ENCODE results near the gene FMN2. TPM values are rescaled to one million over a fixed set of nuclear protein-coding genes. Genes with fewer than 3 reads are reported as not detected.

Gene FMN2
- total RNA-seq, 1 donor from 2014 or later = 1.7 TPM

- Mint-ChIP-seq H3K27me3 (ENCODE audit: insufficient read depth, low read depth) (no peaks in the 10 kb centered on the region), H3K4me1 (no peaks in the 10 kb centered on the region), H3K36me3 (peaks cover 2% of the 10 kb centered on the region)
Measured at GRCh38 chr1:240423246-240423924, 331.7 kb downstream of the FMN2 start.

GRCh38 chr1:240424740-240425464 lies 333.2 kb downstream of the FMN2 start:
- no peaks in the 10 kb centered on the region for H3K27me3 ChIP-seq
- no peak overlapping the region for H3K9ac ChIP-seq
- H3K4me3 ChIP-seq = no peak overlapping the region
- no peaks in the 10 kb centered on the region for H3K4me1 Mint-ChIP-seq
- DNase-seq (ENCODE audit: low spot score) = no peak
- H4K20me1 ChIP-seq (ENCODE audit: low read depth) = no peaks in the 10 kb centered on the region
- H3K36me3 Mint-ChIP-seq = peaks cover 2% of the 10 kb centered on the region
- no peaks in the 10 kb centered on the region for H3K79me2 ChIP-seq (ENCODE audit: low read depth)
- H3F3A ChIP-seq (ENCODE audit: low read depth) = no peaks in the 10 kb centered on the region
- H3K9me3 Mint-ChIP-seq = no peaks in the 10 kb centered on the region
- TF ChIP-seq, protein P1, sequence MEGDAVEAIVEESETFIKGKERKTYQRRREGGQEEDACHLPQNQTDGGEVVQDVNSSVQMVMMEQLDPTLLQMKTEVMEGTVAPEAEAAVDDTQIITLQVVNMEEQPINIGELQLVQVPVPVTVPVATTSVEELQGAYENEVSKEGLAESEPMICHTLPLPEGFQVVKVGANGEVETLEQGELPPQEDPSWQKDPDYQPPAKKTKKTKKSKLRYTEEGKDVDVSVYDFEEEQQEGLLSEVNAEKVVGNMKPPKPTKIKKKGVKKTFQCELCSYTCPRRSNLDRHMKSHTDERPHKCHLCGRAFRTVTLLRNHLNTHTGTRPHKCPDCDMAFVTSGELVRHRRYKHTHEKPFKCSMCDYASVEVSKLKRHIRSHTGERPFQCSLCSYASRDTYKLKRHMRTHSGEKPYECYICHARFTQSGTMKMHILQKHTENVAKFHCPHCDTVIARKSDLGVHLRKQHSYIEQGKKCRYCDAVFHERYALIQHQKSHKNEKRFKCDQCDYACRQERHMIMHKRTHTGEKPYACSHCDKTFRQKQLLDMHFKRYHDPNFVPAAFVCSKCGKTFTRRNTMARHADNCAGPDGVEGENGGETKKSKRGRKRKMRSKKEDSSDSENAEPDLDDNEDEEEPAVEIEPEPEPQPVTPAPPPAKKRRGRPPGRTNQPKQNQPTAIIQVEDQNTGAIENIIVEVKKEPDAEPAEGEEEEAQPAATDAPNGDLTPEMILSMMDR (IDR thresholded peaks at IDR 0.05) = no peak
- TF ChIP-seq EZH2phosphoT487 (IDR thresholded peaks at IDR 0.05) (no peak), EZH2 (IDR thresholded peaks at IDR 0.05) (no peak)
- no peak overlapping the region for H3K4me3 Mint-ChIP-seq
- H3K27ac ChIP-seq = no peak overlapping the region
- no peak overlapping the region for H2AFZ ChIP-seq (replicated peaks)
- no peaks in the 10 kb centered on the region for H3K4me1 ChIP-seq
- H3K36me3 ChIP-seq = no peaks in the 10 kb centered on the region
- H3K9me3 ChIP-seq (ENCODE audit: low read depth) = no peaks in the 10 kb centered on the region
- H3K27me3 Mint-ChIP-seq (ENCODE audit: insufficient read depth, low read depth) = no peaks in the 10 kb centered on the region
- H3K27ac Mint-ChIP-seq = no peak overlapping the region
- no peak overlapping the region for H3K4me2 ChIP-seq

More at GRCh38 chr1:240423246-240423924, 331.7 kb downstream of the FMN2 start:
- Histone ChIP-seq H3K4me2 (no peak overlapping the region), H3K4me3 (no peak overlapping the region), H3K9ac (no peak overlapping the region), H3K4me1 (no peaks in the 10 kb centered on the region), H4K20me1 (ENCODE audit: low read depth) (no peaks in the 10 kb centered on the region), H3K27me3 (no peaks in the 10 kb centered on the region), H3F3A (ENCODE audit: low read depth) (no peaks in the 10 kb centered on the region), H3K79me2 (ENCODE audit: low read depth) (no peaks in the 10 kb centered on the region), H3K9me3 (ENCODE audit: low read depth) (no peaks in the 10 kb centered on the region), H3K36me3 (no peaks in the 10 kb centered on the region), H3K27ac (no peak overlapping the region), H2AFZ (replicated peaks) (no peak overlapping the region)
- H3K4me3 Mint-ChIP-seq = no peak overlapping the region
- H3K27ac Mint-ChIP-seq = no peak overlapping the region
- no peak for DNase-seq (ENCODE audit: low spot score)
- no peak for TF ChIP-seq EZH2 (IDR thresholded peaks at IDR 0.05)
- TF ChIP-seq EZH2phosphoT487 (IDR thresholded peaks at IDR 0.05) = no peak
- TF ChIP-seq, protein P1 (IDR thresholded peaks at IDR 0.05) = no peak
- H3K9me3 Mint-ChIP-seq = no peaks in the 10 kb centered on the region

- H3K27me3 Mint-ChIP-seq (ENCODE audit: insufficient read depth, low read depth) = no peaks in the 10 kb centered on the region
- H3K36me3 Mint-ChIP-seq = peaks cover 2% of the 10 kb centered on the region
- no peak for TF ChIP-seq EZH2 (IDR thresholded peaks at IDR 0.05)
- TF ChIP-seq EZH2phosphoT487 (IDR thresholded peaks at IDR 0.05) = no peak
- TF ChIP-seq, protein P1 (IDR thresholded peaks at IDR 0.05) = no peak
- no peak overlapping the region for H3K4me3 ChIP-seq
- DNase-seq (ENCODE audit: low spot score) = no peak
- no peaks in the 10 kb centered on the region for H3K9me3 Mint-ChIP-seq
- H3K27me3 ChIP-seq = no peaks in the 10 kb centered on the region
- no peaks in the 10 kb centered on the region for H3F3A ChIP-seq (ENCODE audit: low read depth)
- no peak overlapping the region for H3K9ac ChIP-seq
- no peak overlapping the region for H3K27ac ChIP-seq
- no peaks in the 10 kb centered on the region for H3K4me1 ChIP-seq
- no peak overlapping the region for H2AFZ ChIP-seq (replicated peaks)
- H3K4me3 Mint-ChIP-seq = no peak overlapping the region
- H3K4me2 ChIP-seq = no peak overlapping the region
- no peaks in the 10 kb centered on the region for H3K4me1 Mint-ChIP-seq
- no peaks in the 10 kb centered on the region for H3K36me3 ChIP-seq
- no peaks in the 10 kb centered on the region for H3K9me3 ChIP-seq (ENCODE audit: low read depth)
- H4K20me1 ChIP-seq (ENCODE audit: low read depth) = no peaks in the 10 kb centered on the region
- no peak overlapping the region for H3K27ac Mint-ChIP-seq
- no peaks in the 10 kb centered on the region for H3K79me2 ChIP-seq (ENCODE audit: low read depth)
Measured at GRCh38 chr1:240426051-240426450, 334.4 kb downstream of the FMN2 start.
